Esophagus (tissue), 2 donors: ENCODE results near the gene DNAI7. TPM values are rescaled to one million over a fixed set of nuclear protein-coding genes. Genes with fewer than 3 reads are reported as not detected.

Source experiments
- H3K27ac ChIP-seq, 2 donors: one replicate each; pipeline ENCODE4 v1.5.1; 2013; ENCODE audit warnings: low read depth in 2 of 2, mild to moderate bottlenecking in 2 of 2, inconsistent platforms in 1 of 2, low read length in 1 of 2, moderate library complexity in 1 of 2
- H3K27me3 ChIP-seq, 2 donors: one replicate each; pipeline ENCODE4 v1.6.1; 2013; ENCODE audit warnings: low read length in 2 of 2, control low read depth in 1 of 2, mild to moderate bottlenecking in 1 of 2; ENCODE audit not compliant: insufficient read depth in 2 of 2, control insufficient read depth in 1 of 2
- H3K36me3 ChIP-seq, 2 donors: one replicate each; pipeline ENCODE4 v1.6.1; 2013; ENCODE audit warnings: low read length in 1 of 2; ENCODE audit not compliant: control insufficient read depth in 2 of 2, insufficient read depth in 2 of 2
- H3K4me1 ChIP-seq, 2 donors: one replicate each; pipeline ENCODE4 v1.6.1; 2013; ENCODE audit warnings: low read length in 1 of 2; ENCODE audit not compliant: control insufficient read depth in 2 of 2, insufficient read depth in 2 of 2
- H3K4me3 ChIP-seq, 2 donors: one replicate each; pipeline ENCODE4 v1.5.1; 2013; ENCODE audit warnings: low read length in 2 of 2, mild to moderate bottlenecking in 2 of 2, low read depth in 1 of 2, moderate library complexity in 1 of 2
- H3K9me3 ChIP-seq, 2 donors: one replicate each; pipeline ENCODE4 v1.6.1; 2013; ENCODE audit warnings: mild to moderate bottlenecking in 2 of 2, low read depth in 1 of 2, low read length in 1 of 2, moderate library complexity in 1 of 2; ENCODE audit not compliant: control insufficient read depth in 2 of 2, insufficient read depth in 1 of 2
- WGBS, 2 donors: extraction: QIAGEN DNeasy Blood & Tissue Kit; methylation state at CpG; one replicate each; pipeline ENCODE4 v1.1.7; 2013; 5-methylcytosine and 5-hydroxymethylcytosine counted together
- polyA plus RNA-seq, 2 donors: library from polyadenylated mRNA; stranded (reverse); fragments of 200-250 nt; gene quantifications; one replicate each; pipeline ENCODE4 v1.2.3, GENCODE V29; 2013
- donor health status: healthy with polysubstance abuse.
- donor health status: Bipolar disorder and iron deficiency.

The DNAI7 gene
- polyA plus RNA-seq, 2 donors, result 0.07 to 0.18 TPM

DNA sequence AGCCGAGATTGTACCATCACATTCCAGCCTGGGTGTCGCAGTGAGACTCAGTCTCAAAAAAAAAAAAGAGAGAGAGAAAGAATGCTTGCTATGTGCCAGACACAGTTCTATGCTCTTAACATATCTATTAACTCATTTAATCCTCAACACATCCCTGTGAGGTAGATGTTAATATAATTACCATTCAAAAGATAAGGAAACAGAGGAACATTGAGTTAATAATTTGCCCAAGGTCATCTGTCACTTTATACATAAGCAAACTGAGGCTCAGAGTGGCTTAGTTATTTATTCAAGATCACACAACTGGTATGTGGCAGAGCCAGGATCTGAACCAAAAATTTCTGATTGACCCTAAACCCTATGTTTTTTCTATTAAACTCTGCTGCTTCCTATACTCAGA lies 129.9 kb downstream of the DNAI7 start:
- no peak overlapping the region for H3K4me3 ChIP-seq
- WGBS, 2 donors, result 76 to 91% methylated on average over 2 of the region's 2 CpGs
- H3K4me1 ChIP-seq, result no peaks in the 10 kb centered on the region
- no peak overlapping the region for H3K27ac ChIP-seq
- no peaks in the 10 kb centered on the region for H3K9me3 ChIP-seq
- no peaks in the 10 kb centered on the region for H3K27me3 ChIP-seq
- no peaks in the 10 kb centered on the region for H3K36me3 ChIP-seq

DNA sequence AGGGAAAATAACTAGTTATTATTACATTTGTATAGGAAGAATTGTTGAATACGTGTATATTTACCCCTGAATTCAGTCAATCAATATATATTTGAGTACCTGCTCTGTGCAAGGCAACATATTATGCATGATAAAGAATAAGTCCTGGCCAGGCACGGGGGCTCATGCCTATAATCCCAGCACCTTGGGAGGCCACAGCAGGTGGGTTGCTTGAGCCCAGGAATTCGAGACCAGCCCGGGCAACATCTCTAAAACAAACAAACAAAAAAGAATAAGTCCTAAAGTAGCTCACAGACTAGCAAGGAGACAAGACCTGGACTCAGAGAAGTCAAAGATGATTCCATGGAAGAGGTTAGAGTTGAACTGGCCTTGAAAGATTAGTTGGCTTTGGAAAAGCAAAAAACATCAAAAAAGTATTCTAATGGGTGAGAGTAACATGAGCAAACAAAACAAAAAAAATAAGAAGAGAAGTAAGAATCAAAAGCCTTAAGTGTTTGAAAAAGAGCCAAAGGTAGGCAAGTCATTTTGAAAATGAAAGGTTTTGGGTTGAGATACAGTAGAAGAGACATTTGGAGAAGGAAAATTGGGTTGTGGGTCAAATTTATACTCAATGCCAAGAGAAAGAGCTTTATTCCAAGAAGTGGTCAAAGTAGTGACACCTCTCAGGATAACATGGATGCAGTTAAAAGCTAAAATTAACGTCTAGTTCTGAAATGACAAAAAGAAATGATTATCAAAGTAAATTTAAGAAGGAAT lies 130.9 kb downstream of the DNAI7 start:
- no peaks in the 10 kb centered on the region for H3K27me3 ChIP-seq
- no peaks in the 10 kb centered on the region for H3K36me3 ChIP-seq
- no peaks in the 10 kb centered on the region for H3K9me3 ChIP-seq
- WGBS, 2 donors, result 61 to 65% methylated on average over 5 of the region's 5 CpGs
- no peak overlapping the region for H3K27ac ChIP-seq
- no peak overlapping the region for H3K4me3 ChIP-seq
- no peaks in the 10 kb centered on the region for H3K4me1 ChIP-seq

DNA sequence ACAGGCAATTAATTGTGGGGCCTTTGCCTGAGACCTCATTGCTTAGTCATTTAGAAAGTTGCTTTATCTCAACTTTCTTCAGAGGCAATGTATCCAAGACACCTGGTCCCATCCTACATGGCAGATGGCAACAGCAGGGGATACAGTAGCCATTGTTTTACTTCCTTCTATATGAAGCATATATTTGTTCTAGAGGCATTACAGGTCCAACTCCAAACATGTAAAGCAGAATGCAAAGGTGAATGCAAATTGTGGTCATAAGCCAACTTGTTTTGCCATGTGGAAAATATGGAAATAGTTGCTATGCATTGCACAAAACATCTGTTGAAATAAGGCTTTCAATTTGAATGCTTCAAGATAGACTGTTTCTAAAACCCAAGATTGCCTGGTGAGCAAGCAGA lies 136.3 kb downstream of the DNAI7 start:
- no peak overlapping the region for H3K27ac ChIP-seq
- H3K27me3 ChIP-seq, result no peaks in the 10 kb centered on the region
- H3K36me3 ChIP-seq, result no peaks in the 10 kb centered on the region
- H3K4me1 ChIP-seq, result no peaks in the 10 kb centered on the region
- H3K9me3 ChIP-seq, result no peaks in the 10 kb centered on the region
- H3K4me3 ChIP-seq, result no peak overlapping the region

Other genes starting within 250 kb of the DNAI7 start
- gene BCAT1, start 246.1 kb downstream of the DNAI7 start, polyA plus RNA-seq, result 1 to 10 TPM in 1 of 2 donors, under 1 TPM in 1; 0.38 to 1.0 TPM
- gene ETFRF1, start 77 bp upstream of the DNAI7 start, polyA plus RNA-seq, result 10 to 100 TPM; 11.5 to 15.7 TPM
- 10 to 100 TPM in 1 of 2 donors, 1 to 10 TPM in 1; 9.6 to 12.1 TPM for gene KRAS, start 55.8 kb upstream of the DNAI7 start, polyA plus RNA-seq